Gastroesophageal sphincter (tissue), 3 donors: ENCODE measurements around the gene LSR.

Experiments
- CTCF ChIP-seq, 4 experiments: fragments of 200-600 bp in 2 of 4; fragments of 450-650 bp in 2 of 4; sonication (generic) in 1 of 4; IDR thresholded peaks; one replicate each; pipeline ENCODE4 v1.5.1; 2017 to 2019; ENCODE audit warnings: antibody characterized with exemption in 4 of 4, mild to moderate bottlenecking in 2 of 4, moderate library complexity in 2 of 4
- POLR2AphosphoS5 ChIP-seq: sonication (generic); formaldehyde crosslinking; IDR thresholded peaks from one replicate; pipeline ENCODE4 v1.6.1; 2017; ENCODE audit warnings: antibody characterized with exemption

GRCh38 chr19:35246466-35247092, 2.2 kb upstream of the LSR start:
- TF ChIP-seq CTCF (IDR thresholded peaks at IDR 0.05) (no peak), POLR2AphosphoS5 (no peak)
